ENCODE measurements around the gene DNAJB14. TPM values are rescaled to one million over a fixed set of nuclear protein-coding genes. Genes with fewer than 3 reads are reported as not detected.
A peak's percentile ranks its signal among the peaks of the same experiment; 100 is the strongest.

The DNAJB14 gene
- total RNA-seq, 2 donors from 2014 or later = 39.3 to 41.1 TPM

- ATAC-seq = no peak
- Mint-ChIP-seq H3K27ac (peak overlapping the region; percentile 78 to 83), H3K36me3 (peaks cover 31 to 55% of the 10 kb centered on the region in 2 donors), H3K9me3 (no peaks in the 10 kb centered on the region)
- DNase-seq (ENCODE audit: low spot score in 2 of 2) = no peak
These were observed 90.7 kb downstream of the DNAJB14 start for GRCh38 chr4:99855678-99856077.

DNA sequence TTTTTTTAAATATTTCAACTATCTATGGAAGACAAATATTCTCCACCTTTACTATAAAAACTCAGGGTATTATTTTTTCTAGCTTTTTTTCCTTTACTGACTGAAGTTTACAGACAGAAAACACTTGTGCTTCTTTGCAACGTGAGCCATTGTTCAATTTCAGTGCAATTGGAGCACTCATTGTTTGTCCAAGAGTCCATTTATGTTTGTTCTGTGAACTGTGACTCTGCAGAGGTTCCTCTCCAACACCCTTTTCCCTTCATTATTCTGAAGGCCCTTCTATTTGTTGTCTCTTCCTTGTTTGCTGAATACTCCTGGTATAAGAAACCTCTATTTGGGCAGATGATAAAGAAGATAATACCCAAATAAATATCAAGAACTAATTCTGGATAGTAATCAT is 92.4 kb downstream of the DNAJB14 start:
- DNase-seq (ENCODE audit: low spot score in 2 of 2) (no peak), ATAC-seq (no peak)
- Mint-ChIP-seq H3K36me3 (peaks cover 27 to 56% of the 10 kb centered on the region in 2 donors), H3K27ac (no peak overlapping the region), H3K9me3 (no peaks in the 10 kb centered on the region)

DNA sequence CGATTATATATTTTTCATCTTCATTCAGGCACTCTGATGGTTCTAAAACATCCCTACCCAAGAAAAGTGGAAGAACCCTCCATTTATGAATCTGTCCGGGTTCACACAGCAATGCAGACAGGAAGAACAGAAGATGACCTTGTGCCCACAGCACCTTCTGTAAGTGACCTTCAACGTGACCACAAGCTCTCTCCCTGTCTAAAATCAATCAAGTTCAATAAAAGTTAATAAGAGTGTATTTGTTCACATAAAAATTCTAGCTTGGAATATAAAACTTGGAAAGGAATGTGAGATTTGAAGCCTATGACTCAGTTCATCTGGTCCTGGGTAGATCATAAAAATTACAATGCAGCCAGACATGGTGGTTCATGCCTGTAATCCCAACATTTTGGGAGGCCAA is 93.2 kb downstream of the DNAJB14 start:
- peak overlapping the region; percentile 73 to 95 for H3K27ac Mint-ChIP-seq
- peaks cover 27 to 58% of the 10 kb centered on the region in 2 donors for H3K36me3 Mint-ChIP-seq
- DNase-seq (ENCODE audit: low spot score in 2 of 2) = no peak
- ATAC-seq = no peak
- no peaks in the 10 kb centered on the region for H3K9me3 Mint-ChIP-seq

DNA sequence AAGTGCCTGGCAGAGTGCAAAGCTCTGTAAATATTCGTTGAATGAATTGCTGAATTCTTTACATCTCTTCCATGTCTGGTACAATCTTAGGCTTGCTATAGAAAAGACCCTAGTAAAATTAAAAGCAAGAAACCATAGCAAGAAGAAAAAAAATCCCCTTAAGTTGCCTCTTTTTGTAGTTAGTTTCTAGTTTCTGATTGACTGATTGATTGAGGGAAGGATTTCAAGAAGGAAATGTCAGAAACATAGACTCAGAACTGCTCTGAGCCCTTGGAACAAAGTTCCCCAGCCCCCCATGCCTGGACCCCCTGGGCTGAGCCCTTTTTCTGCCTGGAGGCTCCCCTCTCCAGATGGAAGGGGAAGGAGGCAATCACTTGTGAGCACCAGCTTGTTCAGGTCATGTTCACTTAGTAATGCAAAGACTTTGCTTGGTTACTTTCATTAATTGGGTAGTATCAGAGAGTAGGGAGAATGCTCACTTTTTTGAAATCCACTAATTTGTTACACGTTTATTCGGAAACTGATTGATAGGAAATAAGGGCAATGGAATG is 94.1 kb downstream of the DNAJB14 start:
- DNase-seq (ENCODE audit: low spot score in 2 of 2) (no peak), ATAC-seq (peak; percentile 12 to 22)
- Mint-ChIP-seq H3K36me3 (peaks cover 27 to 55% of the 10 kb centered on the region in 2 donors), H3K9me3 (no peaks in the 10 kb centered on the region), H3K27ac (peak overlapping the region; percentile 95 to 99)

DNA sequence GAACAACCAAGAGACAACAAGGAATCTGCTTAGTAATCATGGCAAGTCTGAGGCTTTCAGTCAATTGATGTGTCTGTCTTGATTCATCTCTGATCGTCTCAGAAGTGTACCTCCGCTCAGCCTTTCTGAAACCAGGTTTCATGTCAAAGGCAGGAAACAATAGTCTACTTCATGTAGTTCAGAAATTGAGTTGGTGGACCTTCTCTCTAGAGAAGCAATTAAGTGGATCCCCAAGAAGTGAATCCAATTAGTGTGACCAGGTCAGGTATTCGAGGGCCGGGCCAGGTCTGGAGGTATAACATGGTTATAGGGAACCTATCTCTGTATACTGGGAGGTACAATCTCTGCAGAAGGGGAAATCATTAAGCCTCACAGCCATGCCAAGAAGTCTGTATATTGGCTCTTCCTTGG is 97.8 kb downstream of the DNAJB14 start:
- Mint-ChIP-seq H3K9me3 (peaks cover 0 to under 1% of the 10 kb centered on the region in 2 donors), H3K36me3 (peaks cover 13 to 47% of the 10 kb centered on the region in 2 donors), H3K27ac (peak overlapping the region; percentile 98 to 100)
- ATAC-seq = peak; percentile 52
- DNase-seq (ENCODE audit: low spot score in 2 of 2) = no peak

GRCh38 chr4:99847362-99847976 is 98.9 kb downstream of the DNAJB14 start:
- Mint-ChIP-seq H3K36me3 (peaks cover 5 to 49% of the 10 kb centered on the region in 2 donors), H3K27ac (peak overlapping the region; percentile 98 to 100), H3K9me3 (peaks cover 0 to 5% of the 10 kb centered on the region in 2 donors)
- peak; percentile 60 to 68 for ATAC-seq
- DNase-seq (ENCODE audit: low spot score in 2 of 2) = peak in 1 of 2 donors; percentile 44

- ATAC-seq (no peak), DNase-seq (ENCODE audit: low spot score in 2 of 2) (no peak)
- H3K9me3 Mint-ChIP-seq = peaks cover 0 to 7% of the 10 kb centered on the region in 2 donors
- peak overlapping the region; percentile 98 to 100 for H3K27ac Mint-ChIP-seq
- H3K36me3 Mint-ChIP-seq = peaks cover 11 to 54% of the 10 kb centered on the region in 2 donors
These were observed 99.5 kb downstream of the DNAJB14 start for GRCh38 chr4:99846891-99847290.

Other genes with a start within 250 kb of the DNAJB14 start
- 10 to 100 TPM; 43.3 to 66.9 TPM for gene DAPP1, start 129.8 kb downstream of the DNAJB14 start, total RNA-seq
- gene LAMTOR3, start 52.2 kb downstream of the DNAJB14 start, total RNA-seq = 10 to 100 TPM; 27.4 to 38.7 TPM
- gene H2AZ1, start 3.7 kb upstream of the DNAJB14 start, total RNA-seq = 100 to 1,000 TPM; 833 to 883 TPM
- 1 to 10 TPM in 1 of 2 donors, not detected in 1; 2.0 TPM for gene DDIT4L, start 243.8 kb upstream of the DNAJB14 start, total RNA-seq

Data from activated naive CD4-positive, alpha-beta T cell treated with anti-CD3 and anti-CD28 coated beads, Interleukin-2, amount 50 U/mL, for 72 hours (primary cell).